Stomach smooth muscle (tissue), 2 donors: ENCODE data around the gene PLXNA1.

Experiments used
- H3K27ac ChIP-seq: one replicate; pipeline ENCODE4 v1.7.0; 2013; ENCODE audit warnings: mild to moderate bottlenecking, low read length, inconsistent platforms
- H3K27me3 ChIP-seq, 2 donors: one replicate each; pipeline ENCODE4 v1.7.0; 2013; ENCODE audit warnings: low read length in 2 of 2; ENCODE audit not compliant: insufficient read depth in 2 of 2, control insufficient read depth in 1 of 2
- H3K36me3 ChIP-seq, 2 donors: one replicate each; pipeline ENCODE4 v1.7.0; 2013; ENCODE audit warnings: low read length in 2 of 2; ENCODE audit not compliant: control insufficient read depth in 2 of 2, insufficient read depth in 2 of 2
- H3K4me1 ChIP-seq: one replicate; pipeline ENCODE4 v1.7.0; 2013; ENCODE audit warnings: low read length; ENCODE audit not compliant: control insufficient read depth, insufficient read depth
- H3K4me3 ChIP-seq, 2 donors: one replicate each; pipeline ENCODE4 v1.7.0; 2013; ENCODE audit warnings: low read length in 2 of 2
- H3K9ac ChIP-seq, 2 donors: one replicate each; pipeline ENCODE4 v1.7.0; 2013; ENCODE audit warnings: low read length in 2 of 2, mild to moderate bottlenecking in 1 of 2
- H3K9me3 ChIP-seq, 2 donors: one replicate each; pipeline ENCODE4 v1.7.0; 2013; ENCODE audit warnings: low read length in 2 of 2; ENCODE audit not compliant: control insufficient read depth in 2 of 2
- donor health status: healthy.
- donor health status: Pancreatic carcinoma.

Gene PLXNA1

DNA sequence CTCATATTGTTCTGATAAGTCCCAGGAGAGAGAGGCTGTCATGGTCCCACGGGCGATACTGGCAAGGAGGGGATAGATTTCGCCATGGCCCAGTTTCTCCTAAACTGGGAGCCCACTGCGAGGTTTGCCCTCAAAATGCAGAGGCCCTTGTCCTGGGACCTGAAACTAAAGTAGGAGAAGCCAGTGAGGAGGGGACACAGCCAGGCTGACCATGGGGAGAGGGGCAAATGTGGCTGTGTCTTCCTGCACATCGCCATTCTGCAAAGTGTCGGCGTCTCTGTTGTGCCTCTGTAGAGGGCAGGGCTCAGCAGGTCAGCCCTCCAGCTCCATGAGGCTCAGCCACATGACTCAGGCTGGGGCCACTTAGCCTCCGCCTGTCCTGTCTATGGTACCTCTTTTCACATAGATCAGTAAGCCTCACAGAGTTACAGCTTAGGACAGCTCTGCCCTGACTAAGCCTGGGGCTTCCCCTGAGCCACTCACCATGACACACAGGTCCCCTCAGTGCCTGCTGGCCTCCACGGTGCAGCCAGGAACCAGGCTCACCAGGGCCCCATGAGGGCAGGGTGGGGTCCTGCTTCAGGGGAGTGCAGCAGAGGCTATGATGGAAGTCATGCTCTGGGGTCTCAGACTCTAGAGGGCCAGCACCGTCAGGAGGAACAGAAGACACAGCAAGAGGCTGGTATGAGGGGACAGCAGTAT, 28.6 kb upstream of the PLXNA1 start:
- H3K9me3 ChIP-seq = no peaks in the 10 kb centered on the region
- H3K4me3 ChIP-seq = no peak overlapping the region
- no peak overlapping the region for H3K9ac ChIP-seq
- no peaks in the 10 kb centered on the region for H3K4me1 ChIP-seq
- no peaks in the 10 kb centered on the region for H3K27me3 ChIP-seq
- H3K36me3 ChIP-seq = peaks cover 4 to 7% of the 10 kb centered on the region in 2 donors
- H3K27ac ChIP-seq = no peak overlapping the region

DNA sequence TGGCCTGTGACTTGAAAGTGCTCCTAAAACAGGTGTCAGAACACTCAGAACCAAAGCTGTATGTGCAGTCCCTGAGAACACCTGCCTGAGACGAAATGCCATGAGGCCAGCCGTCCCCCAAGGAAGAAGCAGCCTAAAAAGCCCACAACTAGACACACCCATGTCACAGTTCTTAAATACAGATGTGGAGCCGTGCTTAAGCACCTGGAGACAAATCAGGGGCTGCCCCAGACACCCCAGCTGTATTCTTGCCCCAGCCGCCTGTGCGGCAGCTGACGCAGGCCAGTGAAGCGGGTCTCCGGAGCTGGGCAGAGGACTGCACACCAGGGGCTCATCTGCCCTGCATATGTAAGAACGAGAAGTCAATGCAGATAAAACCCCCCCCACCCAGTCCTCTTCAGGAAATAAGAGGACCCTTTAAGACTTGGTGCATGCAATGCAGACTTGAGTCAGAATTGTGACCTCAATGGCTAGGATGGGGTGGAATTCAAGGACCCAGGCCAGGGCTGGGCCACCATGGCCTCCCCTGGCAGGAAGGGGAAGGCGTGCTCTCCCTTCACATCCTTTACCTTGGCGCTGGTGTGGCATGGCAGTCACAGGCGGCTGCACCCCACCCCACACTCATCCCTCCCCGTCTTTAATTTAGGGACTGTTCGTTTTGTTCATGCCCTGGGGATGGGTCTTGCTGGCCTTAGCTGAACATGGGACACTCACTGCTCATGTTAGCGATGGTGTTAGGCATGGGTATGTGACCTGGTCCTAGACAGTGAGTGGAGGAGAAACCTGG, 27.7 kb upstream of the PLXNA1 start:
- H3K36me3 ChIP-seq = peaks cover 4 to 7% of the 10 kb centered on the region in 2 donors
- H3K27me3 ChIP-seq = no peaks in the 10 kb centered on the region
- no peaks in the 10 kb centered on the region for H3K4me1 ChIP-seq
- H3K4me3 ChIP-seq = no peak overlapping the region
- no peaks in the 10 kb centered on the region for H3K9me3 ChIP-seq
- H3K9ac ChIP-seq = no peak overlapping the region
- no peak overlapping the region for H3K27ac ChIP-seq

DNA sequence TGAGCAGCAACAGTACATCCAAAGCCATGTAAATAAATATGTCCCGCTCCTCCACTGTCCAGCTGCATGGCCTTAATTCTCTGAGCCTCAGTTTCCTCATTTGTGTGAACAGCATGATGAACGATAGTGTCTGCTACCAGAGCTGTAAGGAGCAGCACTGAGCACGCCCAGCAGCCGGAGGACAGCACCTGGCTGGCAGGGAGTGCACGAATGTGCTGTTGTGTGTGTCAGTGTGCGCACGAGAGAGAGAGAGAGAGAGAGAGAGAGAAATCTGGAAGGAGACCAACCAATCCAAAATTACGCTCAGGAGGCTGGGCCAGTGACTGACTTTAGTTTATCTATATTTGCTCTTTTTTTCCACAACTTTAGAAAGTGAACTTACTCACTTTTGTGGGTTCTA, 26.6 kb upstream of the PLXNA1 start:
- no peaks in the 10 kb centered on the region for H3K27me3 ChIP-seq
- peaks cover 4 to 7% of the 10 kb centered on the region in 2 donors for H3K36me3 ChIP-seq
- H3K9me3 ChIP-seq = no peaks in the 10 kb centered on the region
- H3K4me1 ChIP-seq = peaks cover 7% of the 10 kb centered on the region
- H3K27ac ChIP-seq = no peak overlapping the region
- H3K4me3 ChIP-seq = no peak overlapping the region
- H3K9ac ChIP-seq = no peak overlapping the region

DNA sequence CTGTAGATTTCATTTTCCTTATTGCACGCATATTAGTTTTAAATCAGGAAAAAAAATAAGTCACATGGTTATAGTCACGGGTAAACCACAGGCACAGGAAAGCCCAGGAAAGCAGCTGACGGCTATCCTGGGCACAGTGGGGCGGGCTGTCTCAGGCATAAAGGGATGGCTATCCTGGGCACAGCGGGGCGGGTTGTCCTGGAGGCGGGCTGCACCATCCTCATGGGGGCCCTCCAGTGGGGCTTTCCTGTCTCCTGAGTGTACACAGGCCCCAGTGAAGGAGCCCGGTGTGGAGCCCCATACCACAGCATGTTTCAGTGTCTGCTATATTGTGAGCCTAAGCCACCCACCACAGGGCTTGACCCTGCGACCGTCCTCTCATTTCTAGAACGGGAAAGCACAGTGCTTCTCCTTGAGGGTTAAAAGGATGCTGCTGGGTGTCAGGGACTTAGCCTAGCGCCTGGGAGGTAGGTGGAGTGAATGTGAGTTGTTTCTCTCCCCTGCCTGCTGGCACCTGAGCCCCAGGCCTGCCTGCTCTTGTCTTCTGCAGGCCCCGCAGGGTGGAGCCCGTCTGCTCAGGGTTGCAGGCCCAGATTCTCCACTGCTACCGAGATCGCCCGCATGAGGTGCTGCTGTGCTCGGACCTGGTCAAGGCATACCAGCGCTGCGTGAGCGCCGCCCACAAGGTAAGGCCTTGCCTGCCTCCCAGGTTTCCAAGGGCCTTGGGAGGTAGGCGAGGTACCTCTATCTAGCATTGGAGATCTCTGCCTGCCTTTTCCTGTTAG, 25.9 kb upstream of the PLXNA1 start:
- Histone ChIP-seq H3K27ac (no peak overlapping the region), H3K4me1 (peaks cover 10% of the 10 kb centered on the region), H3K27me3 (no peaks in the 10 kb centered on the region), H3K36me3 (peaks cover 4 to 7% of the 10 kb centered on the region in 2 donors), H3K9ac (no peak overlapping the region), H3K4me3 (no peak overlapping the region), H3K9me3 (no peaks in the 10 kb centered on the region)

GRCh38 chr3:126957776-126958637, 24.9 kb upstream of the PLXNA1 start:
- peaks cover 3 to 4% of the 10 kb centered on the region in 2 donors for H3K36me3 ChIP-seq
- no peaks in the 10 kb centered on the region for H3K27me3 ChIP-seq
- H3K4me3 ChIP-seq = no peak overlapping the region
- H3K9me3 ChIP-seq = no peaks in the 10 kb centered on the region
- H3K9ac ChIP-seq = no peak overlapping the region
- H3K27ac ChIP-seq = no peak overlapping the region
- H3K4me1 ChIP-seq = peaks cover 11% of the 10 kb centered on the region

DNA sequence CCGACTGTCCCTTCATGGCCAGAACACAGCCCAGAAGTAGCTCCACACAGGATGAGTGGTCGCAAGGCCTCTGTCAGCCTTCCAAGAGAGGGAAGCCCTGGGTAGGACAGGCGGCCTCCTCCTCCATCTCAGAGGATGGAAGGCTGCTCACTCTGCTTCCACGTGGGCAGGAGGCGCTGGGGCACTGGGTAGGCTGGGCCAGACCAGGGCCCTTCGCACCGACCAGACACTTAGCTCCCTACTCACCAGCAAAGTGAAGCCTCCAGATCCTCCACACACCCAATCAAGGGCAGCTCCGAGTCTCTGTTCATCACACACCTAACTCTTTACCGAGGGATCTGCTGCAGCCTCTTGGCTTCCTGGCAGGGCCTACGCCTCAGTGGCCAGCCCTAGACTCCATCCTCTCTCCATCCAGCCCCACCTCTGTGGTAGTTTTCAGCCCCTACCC, 24.3 kb upstream of the PLXNA1 start:
- peaks cover 11% of the 10 kb centered on the region for H3K4me1 ChIP-seq
- no peak overlapping the region for H3K9ac ChIP-seq
- H3K4me3 ChIP-seq = no peak overlapping the region
- no peak overlapping the region for H3K27ac ChIP-seq
- no peaks in the 10 kb centered on the region for H3K27me3 ChIP-seq
- no peaks in the 10 kb centered on the region for H3K36me3 ChIP-seq
- H3K9me3 ChIP-seq = no peaks in the 10 kb centered on the region

- peaks cover 11% of the 10 kb centered on the region for H3K4me1 ChIP-seq
- H3K9me3 ChIP-seq = no peaks in the 10 kb centered on the region
- no peak overlapping the region for H3K4me3 ChIP-seq
- no peaks in the 10 kb centered on the region for H3K36me3 ChIP-seq
- no peak overlapping the region for H3K9ac ChIP-seq
- H3K27ac ChIP-seq = no peak overlapping the region
- no peaks in the 10 kb centered on the region for H3K27me3 ChIP-seq
Measured at GRCh38 chr3:126959136-126959920, 23.6 kb upstream of the PLXNA1 start.

- Histone ChIP-seq H3K4me3 (no peak overlapping the region), H3K9ac (no peak overlapping the region), H3K27ac (no peak overlapping the region)
Measured at GRCh38 chr3:126959921-126960603, 22.9 kb upstream of the PLXNA1 start.

DNA sequence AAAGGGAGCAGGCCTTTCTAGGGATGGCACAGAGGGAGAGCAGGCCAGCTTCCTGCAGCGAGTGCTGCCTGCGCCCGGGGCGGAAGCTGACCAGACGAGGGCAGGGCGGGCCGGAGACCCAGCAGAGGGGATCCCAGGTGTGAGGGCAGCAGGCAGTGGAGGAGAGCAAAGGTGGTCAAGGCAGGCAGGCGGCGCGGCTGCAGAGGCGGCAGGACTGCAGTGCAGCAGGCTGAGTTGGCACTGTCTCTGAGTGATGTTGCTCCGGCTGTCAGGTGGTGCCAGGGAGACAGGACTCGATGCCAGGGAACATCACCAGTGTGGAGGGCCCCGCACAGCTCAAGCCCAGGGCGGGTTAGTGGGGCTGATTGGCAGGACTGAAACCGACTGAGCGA, 22.3 kb upstream of the PLXNA1 start:
- H3K27ac ChIP-seq = no peak overlapping the region

More at GRCh38 chr3:126959921-126960603, 22.9 kb upstream of the PLXNA1 start:
- Histone ChIP-seq H3K9me3 (no peaks in the 10 kb centered on the region), H3K27me3 (no peaks in the 10 kb centered on the region), H3K36me3 (no peaks in the 10 kb centered on the region), H3K4me1 (peaks cover 11% of the 10 kb centered on the region)

More for the DNA sequence above, 22.3 kb upstream of the PLXNA1 start:
- H3K27me3 ChIP-seq = no peaks in the 10 kb centered on the region
- no peak overlapping the region for H3K4me3 ChIP-seq
- no peaks in the 10 kb centered on the region for H3K36me3 ChIP-seq
- H3K9ac ChIP-seq = no peak overlapping the region
- H3K9me3 ChIP-seq = no peaks in the 10 kb centered on the region
- H3K4me1 ChIP-seq = peaks cover 11% of the 10 kb centered on the region
